ENCODE measurements around the gene ARHGDIG. TPM values are rescaled to one million over a fixed set of nuclear protein-coding genes. Genes with fewer than 3 reads are reported as not detected.
A peak's percentile ranks its signal among the peaks of the same experiment; 100 is the strongest.

Gene ARHGDIG
- total RNA-seq, 1 donor from 2014 or later = not detected

- no peaks in the 10 kb centered on the region for H3K36me3 ChIP-seq
- no peaks in the 10 kb centered on the region for H3K9me3 ChIP-seq (ENCODE audit: low read depth)
- H3K27me3 ChIP-seq = peaks cover 83% of the 10 kb centered on the region
- peaks cover 28% of the 10 kb centered on the region for H3K27me3 Mint-ChIP-seq (ENCODE audit: insufficient read depth, low read depth)
- no peak overlapping the region for H3K27ac ChIP-seq
- peaks cover 5% of the 10 kb centered on the region for H4K20me1 ChIP-seq (ENCODE audit: low read depth)
- peak overlapping the region; percentile 80 for H3K4me3 Mint-ChIP-seq
- H3K4me3 ChIP-seq = no peak overlapping the region
- no peak for TF ChIP-seq CTCF (IDR thresholded peaks at IDR 0.05)
- TF ChIP-seq EZH2 (IDR thresholded peaks at IDR 0.05) = no peak
- TF ChIP-seq EZH2phosphoT487 (IDR thresholded peaks at IDR 0.05) = no peak
- H3F3A ChIP-seq (ENCODE audit: low read depth) = peaks cover 18% of the 10 kb centered on the region
- no peak overlapping the region for H3K27ac Mint-ChIP-seq
- no peak overlapping the region for H3K4me2 ChIP-seq
- H3K4me1 ChIP-seq = peaks cover 18% of the 10 kb centered on the region
- H2AFZ ChIP-seq (replicated peaks) = no peak overlapping the region
- no peak for DNase-seq (ENCODE audit: low spot score)
- H3K79me2 ChIP-seq (ENCODE audit: low read depth) = no peaks in the 10 kb centered on the region
- no peaks in the 10 kb centered on the region for H3K36me3 Mint-ChIP-seq
- H3K9ac ChIP-seq = no peak overlapping the region
- no peaks in the 10 kb centered on the region for H3K9me3 Mint-ChIP-seq
- H3K4me1 Mint-ChIP-seq = peaks cover 3% of the 10 kb centered on the region
These were observed 3.8 kb upstream of the ARHGDIG start for GRCh38 chr16:276426-277077.

- Histone ChIP-seq H3K4me3 (no peak overlapping the region), H3F3A (ENCODE audit: low read depth) (peaks cover 18% of the 10 kb centered on the region), H3K4me1 (peaks cover 18% of the 10 kb centered on the region), H3K9me3 (ENCODE audit: low read depth) (no peaks in the 10 kb centered on the region), H2AFZ (replicated peaks) (no peak overlapping the region), H3K79me2 (ENCODE audit: low read depth) (no peaks in the 10 kb centered on the region), H3K27me3 (peaks cover 84% of the 10 kb centered on the region), H3K4me2 (no peak overlapping the region), H3K36me3 (no peaks in the 10 kb centered on the region), H4K20me1 (ENCODE audit: low read depth) (peaks cover 11% of the 10 kb centered on the region), H3K9ac (no peak overlapping the region), H3K27ac (no peak overlapping the region)
- Mint-ChIP-seq H3K27me3 (ENCODE audit: insufficient read depth, low read depth) (peaks cover 23% of the 10 kb centered on the region), H3K9me3 (no peaks in the 10 kb centered on the region), H3K4me3 (no peak overlapping the region), H3K4me1 (peaks cover 3% of the 10 kb centered on the region), H3K36me3 (no peaks in the 10 kb centered on the region), H3K27ac (no peak overlapping the region)
- peak; percentile 49 for DNase-seq (ENCODE audit: low spot score)
- TF ChIP-seq CTCF (IDR thresholded peaks at IDR 0.05) = no peak
These were observed 1.5 kb upstream of the ARHGDIG start for GRCh38 chr16:278863-279366.

- Histone ChIP-seq H3K4me1 (peaks cover 18% of the 10 kb centered on the region), H3K27me3 (peaks cover 78% of the 10 kb centered on the region), H2AFZ (replicated peaks) (no peak overlapping the region), H3K9me3 (ENCODE audit: low read depth) (no peaks in the 10 kb centered on the region), H3K27ac (no peak overlapping the region), H3K9ac (no peak overlapping the region), H3K79me2 (ENCODE audit: low read depth) (no peaks in the 10 kb centered on the region), H3F3A (ENCODE audit: low read depth) (peaks cover 18% of the 10 kb centered on the region), H3K4me2 (no peak overlapping the region), H3K4me3 (no peak overlapping the region), H4K20me1 (ENCODE audit: low read depth) (peaks cover 11% of the 10 kb centered on the region), H3K36me3 (no peaks in the 10 kb centered on the region)
- no peak for TF ChIP-seq EZH2 (IDR thresholded peaks at IDR 0.05)
- TF ChIP-seq CTCF (IDR thresholded peaks at IDR 0.05) = no peak
- TF ChIP-seq EZH2phosphoT487 (IDR thresholded peaks at IDR 0.05) = no peak
- no peak for DNase-seq (ENCODE audit: low spot score)
- Mint-ChIP-seq H3K4me1 (peaks cover 3% of the 10 kb centered on the region), H3K9me3 (no peaks in the 10 kb centered on the region), H3K27ac (no peak overlapping the region), H3K4me3 (peak overlapping the region; percentile 30), H3K36me3 (no peaks in the 10 kb centered on the region), H3K27me3 (ENCODE audit: insufficient read depth, low read depth) (peaks cover 20% of the 10 kb centered on the region)
These were observed 860 bp upstream of the ARHGDIG start for GRCh38 chr16:279531-279930.
